NCI-H2196 treated with DMSO at 0.1 percent for 48 hours (cell line): ENCODE results near the gene DPYSL5.
"Not testable (repeated sequence)": the region's sequence is repeated elsewhere in the genome, so short reads cannot be mapped to it uniquely, and the experiment has no call there.

Experiments
- DNase-seq: peaks from one replicate; lab custom pipeline; 2025; ENCODE audit not compliant: unreplicated experiment; lab: John Stamatoyannopoulos, UW

Gene DPYSL5

DNA sequence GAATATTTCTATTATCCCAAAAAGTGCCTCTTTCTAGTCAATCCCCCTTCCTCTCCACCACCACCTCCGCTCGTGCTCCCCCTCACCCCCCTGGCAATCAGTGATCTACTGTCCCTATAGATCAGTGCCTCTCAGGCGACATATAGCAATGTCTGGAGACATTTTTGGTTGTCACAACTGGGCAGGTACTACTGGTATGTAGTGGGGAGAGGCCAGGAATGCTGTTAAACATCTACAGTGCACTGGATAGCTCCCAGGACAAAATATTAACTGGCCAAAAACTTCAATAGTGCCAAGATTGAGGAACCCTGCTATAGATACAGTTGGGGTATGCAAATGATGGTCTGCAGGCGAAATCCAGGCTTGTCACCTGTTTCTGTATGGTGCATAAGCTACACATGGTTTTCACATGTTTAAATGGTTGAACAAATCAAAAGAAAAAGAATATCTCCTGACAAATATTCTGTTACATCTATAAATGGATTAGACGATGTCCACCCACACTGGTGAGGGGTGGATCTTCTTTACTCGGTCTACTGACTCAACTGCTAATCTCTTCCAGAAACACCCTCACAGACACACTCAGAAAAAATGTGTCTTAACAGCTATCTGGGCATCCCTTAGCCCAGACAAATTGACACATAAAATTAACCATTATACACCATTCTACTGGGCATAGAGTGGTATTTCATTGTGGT, 25.5 kb downstream of the DPYSL5 start:
- no peak for DNase-seq

GRCh38 chr2:26874514-26874913, 26.6 kb downstream of the DPYSL5 start:
- no peak for DNase-seq

DNA sequence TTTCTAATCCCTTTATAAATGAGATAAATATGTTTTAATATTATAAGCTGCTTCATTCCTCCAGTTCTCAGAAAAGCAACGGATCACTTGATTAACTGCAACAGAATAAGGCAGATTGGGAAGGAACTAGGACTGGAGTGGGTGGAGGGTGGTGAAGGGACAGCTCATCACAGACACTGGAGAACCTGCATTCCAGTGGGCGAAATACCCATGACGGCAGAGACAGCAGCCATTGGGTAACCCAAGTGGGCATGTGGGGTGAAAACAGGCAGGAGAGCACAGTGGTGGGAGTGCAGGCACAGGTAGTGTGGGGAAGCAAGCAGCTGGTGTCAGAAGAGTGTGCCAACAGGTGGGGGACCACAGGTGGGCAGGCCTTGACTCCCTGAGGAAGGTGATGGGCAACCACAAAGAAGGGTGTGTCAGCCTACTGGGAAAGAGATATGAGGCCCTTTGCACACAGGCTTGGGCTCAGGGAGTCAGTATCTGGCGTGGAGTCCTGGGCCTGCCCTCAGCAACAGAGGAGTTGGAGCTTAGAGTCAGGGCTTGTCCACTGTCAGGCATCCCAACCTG, 27.2 kb downstream of the DPYSL5 start:
- DNase-seq: no peak

- no peak for DNase-seq
Observed at GRCh38 chr2:26875808-26876207, 27.9 kb downstream of the DPYSL5 start.

DNA sequence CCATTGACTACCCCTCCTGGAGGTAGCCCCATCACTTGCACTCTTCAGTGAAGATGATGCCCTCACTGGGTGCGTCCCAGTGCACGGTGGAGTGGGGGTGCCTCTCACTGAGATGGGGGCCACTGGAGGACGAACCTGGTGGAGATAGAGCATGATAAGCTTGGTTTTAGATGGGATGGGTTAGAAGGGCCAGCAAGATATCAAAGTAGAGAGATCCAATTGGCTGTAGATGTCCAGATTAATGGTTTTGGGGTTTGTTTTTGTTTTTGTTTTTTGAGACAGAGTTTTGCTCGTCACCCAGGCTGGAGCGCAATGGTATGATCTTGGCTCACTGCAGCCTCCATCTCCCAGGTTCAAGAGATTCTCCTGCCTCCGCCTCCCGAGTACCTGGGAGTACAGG, 28.3 kb downstream of the DPYSL5 start:
- DNase-seq: no peak

- no peak for DNase-seq
Observed at GRCh38 chr2:26877276-26877675, 29.3 kb downstream of the DPYSL5 start.

GRCh38 chr2:26880161-26880560, 32.2 kb downstream of the DPYSL5 start:
- no peak for DNase-seq

GRCh38 chr2:26880910-26881435, 33.0 kb downstream of the DPYSL5 start:
- no peak for DNase-seq

- not testable (repeated sequence) for DNase-seq
Observed at GRCh38 chr2:26882220-26882619, 34.3 kb downstream of the DPYSL5 start.

DNA sequence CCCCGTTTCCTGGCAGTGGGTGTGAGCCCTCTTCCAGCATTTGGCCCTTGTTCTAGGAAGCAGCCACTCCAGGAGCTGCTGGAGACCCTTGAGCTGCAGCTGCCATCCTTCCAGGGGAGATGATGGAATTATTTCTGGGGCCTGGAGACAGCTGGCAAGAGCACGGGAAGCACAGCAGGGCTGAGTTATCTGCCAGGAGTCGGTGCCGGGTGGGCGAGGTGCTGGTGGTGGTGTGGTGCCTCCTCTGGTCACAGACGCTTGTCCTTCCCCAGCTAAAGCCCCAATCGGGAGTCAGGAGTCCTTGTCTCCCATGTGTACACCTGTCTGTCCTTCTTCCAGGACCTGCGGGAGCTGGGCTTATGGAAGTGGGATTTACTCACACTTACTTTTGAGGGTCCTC, 36.0 kb downstream of the DPYSL5 start:
- DNase-seq: no peak

GRCh38 chr2:26884486-26884885, 36.6 kb downstream of the DPYSL5 start:
- no peak for DNase-seq

DNA sequence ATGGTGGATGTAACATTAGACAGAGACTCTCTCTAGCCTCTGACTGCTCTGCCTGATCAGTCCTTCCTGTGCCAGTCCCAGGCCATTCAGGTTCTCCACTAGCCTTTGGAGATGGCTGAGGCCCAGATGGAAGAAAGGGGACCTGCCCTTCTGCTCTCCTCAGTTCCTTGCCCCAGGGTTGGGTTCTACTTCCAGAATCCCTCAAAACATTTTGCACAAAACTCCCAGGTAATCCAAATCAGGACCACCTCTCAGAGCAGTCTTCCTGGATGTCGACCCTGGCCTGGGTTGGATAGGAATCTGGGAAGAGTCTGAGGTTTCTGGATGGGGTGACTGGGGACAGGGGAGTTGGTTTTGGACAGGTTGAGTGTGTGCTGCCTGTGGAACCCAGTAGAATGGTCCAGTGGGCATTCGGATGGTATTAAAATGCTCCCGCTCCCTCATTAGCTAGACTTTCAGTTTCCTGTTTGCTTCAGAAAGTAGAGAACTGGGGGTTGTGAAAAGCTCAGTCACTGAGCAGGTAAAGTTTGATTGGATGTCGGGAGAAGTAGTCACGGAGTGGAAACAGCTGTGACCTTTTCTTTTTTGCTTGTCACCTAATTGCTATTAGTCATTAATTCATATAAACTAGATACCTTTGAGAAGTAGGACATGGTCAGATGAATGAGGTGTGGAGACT, 37.9 kb downstream of the DPYSL5 start:
- DNase-seq: no peak

GRCh38 chr2:26886736-26887135, 38.8 kb downstream of the DPYSL5 start:
- DNase-seq: no peak

DNA sequence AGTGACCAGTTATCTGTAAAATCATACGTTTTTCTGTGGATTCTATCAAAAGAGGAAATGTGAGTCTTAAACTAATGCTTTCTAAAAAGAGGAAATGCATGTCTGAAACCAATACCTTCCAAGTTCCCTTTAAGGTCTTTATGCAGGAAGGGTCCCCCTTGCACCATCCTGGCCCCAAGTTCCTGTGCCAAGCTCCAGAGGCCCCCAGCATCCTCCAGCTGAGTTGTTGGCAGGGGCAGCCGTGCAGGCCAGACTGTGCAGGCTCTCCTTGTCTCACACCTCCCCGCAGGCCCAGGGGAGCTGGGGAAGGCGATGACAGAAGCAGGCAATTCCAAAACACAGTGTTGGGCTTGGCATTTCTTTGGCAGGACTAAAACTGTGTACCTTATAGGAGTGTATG, 39.2 kb downstream of the DPYSL5 start:
- no peak for DNase-seq

DNA sequence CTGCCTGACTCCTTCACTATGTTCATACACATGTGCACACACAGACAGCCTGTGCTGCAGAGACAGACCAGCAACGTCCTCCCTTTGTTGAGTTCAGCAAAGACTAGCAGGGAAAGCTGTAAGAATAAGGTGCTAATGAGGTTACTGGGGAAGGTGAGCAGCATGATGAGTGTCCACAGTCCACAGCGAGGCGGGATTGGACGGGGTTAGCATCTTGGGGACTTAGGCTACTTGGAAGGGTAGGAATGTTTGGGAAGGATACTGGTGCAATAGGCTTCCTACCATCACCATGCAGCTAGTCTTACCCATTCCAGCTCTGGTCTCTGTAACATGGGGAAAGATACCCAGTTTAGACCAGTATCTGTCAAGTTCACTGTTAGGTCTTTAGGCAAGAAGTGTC, 41.9 kb downstream of the DPYSL5 start:
- no peak for DNase-seq

- no peak for DNase-seq
Observed at GRCh38 chr2:26890341-26891000, 42.5 kb downstream of the DPYSL5 start.

GRCh38 chr2:26892133-26892532, 44.2 kb downstream of the DPYSL5 start:
- DNase-seq: no peak

DNA sequence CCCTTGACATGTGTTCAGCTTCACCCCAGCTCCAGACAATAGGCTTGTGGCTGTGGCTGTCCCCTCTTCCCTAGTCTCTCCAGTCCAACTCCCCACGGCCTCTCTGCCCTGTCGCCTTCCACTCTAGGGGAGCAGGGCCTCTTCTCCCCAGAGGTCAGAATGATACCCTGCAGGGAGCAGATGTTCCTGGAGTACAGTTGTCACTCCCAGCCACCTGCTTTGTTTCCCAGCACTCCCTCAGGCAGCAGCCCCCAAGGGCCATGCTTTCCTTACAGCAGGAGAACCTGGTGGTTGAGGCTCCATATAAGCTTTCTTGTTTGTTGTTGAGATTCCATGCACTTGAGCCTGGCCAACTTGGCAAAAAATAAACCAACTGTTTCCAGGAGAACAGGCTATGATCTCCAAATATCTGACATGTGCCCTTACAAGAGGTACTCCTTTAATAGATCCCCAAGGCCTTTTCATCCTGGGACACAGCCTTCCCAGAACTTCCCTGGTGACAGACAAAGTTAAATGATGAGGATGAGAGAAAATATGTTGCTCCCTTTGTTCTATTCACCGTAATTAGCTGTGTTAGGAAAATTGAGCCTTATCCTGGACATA, 45.1 kb downstream of the DPYSL5 start:
- no peak for DNase-seq

DNA sequence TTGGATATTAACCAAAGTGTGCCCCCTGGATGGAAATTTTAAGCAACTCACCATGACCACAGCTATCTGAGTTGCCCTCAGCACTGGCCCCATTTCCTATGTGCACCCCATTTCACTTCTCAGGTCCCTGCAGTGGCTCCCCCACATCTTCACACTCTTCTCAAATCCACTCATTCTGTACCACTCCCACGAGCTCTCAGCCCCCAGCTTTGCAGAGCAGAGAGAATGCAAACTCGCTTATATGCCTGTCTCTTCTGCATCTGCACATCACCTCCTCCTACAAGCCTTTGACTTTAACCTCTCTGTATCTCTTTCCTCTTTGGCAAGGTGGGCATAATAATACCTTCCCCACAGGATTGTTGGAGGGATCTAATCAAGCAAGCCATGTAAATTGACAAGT, 46.2 kb downstream of the DPYSL5 start:
- DNase-seq: no peak

DNA sequence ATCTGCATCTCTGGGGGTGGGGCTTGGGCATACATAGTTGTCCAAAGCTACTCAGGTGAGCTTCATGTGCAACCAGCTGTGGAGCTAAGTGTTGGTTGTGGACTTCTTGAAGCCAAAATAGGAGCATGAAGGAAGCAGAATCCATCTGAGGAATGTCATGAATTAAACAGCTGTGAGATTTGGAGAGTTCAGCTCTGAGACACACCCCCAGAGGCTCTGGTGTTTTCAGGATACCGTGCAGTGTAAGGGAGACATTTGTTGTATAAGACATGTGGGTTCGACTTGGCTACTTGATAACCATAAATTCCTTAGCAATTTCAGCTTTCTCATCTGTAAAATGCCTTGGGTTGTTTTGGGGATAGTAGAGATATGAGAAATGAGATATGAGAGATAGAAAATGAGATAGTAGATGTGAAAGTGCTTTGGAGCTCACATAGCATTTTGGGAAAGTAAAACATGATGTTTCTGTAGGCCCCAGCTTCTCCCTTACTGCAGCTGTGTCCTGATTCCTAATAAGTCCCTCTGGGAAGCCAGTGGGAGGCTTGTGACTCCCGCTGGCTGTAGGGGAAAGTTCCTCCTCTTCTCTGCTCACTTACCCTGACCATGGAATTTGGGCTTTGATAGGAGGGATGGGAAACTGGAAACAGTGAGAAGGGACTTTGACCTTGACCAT, 50.0 kb downstream of the DPYSL5 start:
- no peak for DNase-seq
